GM20000 (cell line): ENCODE results near the gene MMP11.

Source experiments
- DNase-seq: peaks from one replicate; pipeline ENCODE4 v3.0.0; 2012; ENCODE audit warnings: low spot score
- CTCF ChIP-seq: IDR thresholded peaks from 2 replicates; pipeline ENCODE4 v1.5.1; 2012; ENCODE audit warnings: mild to moderate bottlenecking, control low read depth; ENCODE audit errors: extremely low read depth, missing control alignments

MMP11 gene

GRCh38 chr22:23769321-23769965, 3.2 kb upstream of the MMP11 start:
- DNase-seq = no peak
- no peak for TF ChIP-seq CTCF

- no peak for TF ChIP-seq CTCF
- no peak for DNase-seq
Observed at GRCh38 chr22:23772315-23772648, 367 bp upstream of the MMP11 start.

GRCh38 chr22:23773483-23774113, 949 bp downstream of the MMP11 start:
- TF ChIP-seq CTCF = no peak
- DNase-seq = no peak

- TF ChIP-seq CTCF = no peak
- DNase-seq = no peak
Observed at GRCh38 chr22:23774114-23774921, 1.7 kb downstream of the MMP11 start.

GRCh38 chr22:23774922-23775436, 2.3 kb downstream of the MMP11 start:
- no peak for DNase-seq
- TF ChIP-seq CTCF = no peak

GRCh38 chr22:23775779-23776375, 3.2 kb downstream of the MMP11 start:
- DNase-seq = no peak
- TF ChIP-seq CTCF = no peak
